Upper lobe of right lung (tissue), 1 donor: ENCODE data around the gene SHC1. TPM values are rescaled to one million over a fixed set of nuclear protein-coding genes. Genes with fewer than 3 reads are reported as not detected.

Source experiments
- ATAC-seq: fragments of 200-7000 bp; cut with Tn5 transposase; one replicate; pipeline ENCODE4 v1.9.1; 2020; ENCODE audit warnings: mild to moderate bottlenecking, moderate library complexity
- DNase-seq: peaks from one replicate; pipeline ENCODE4 v3.0.0-alpha.2; 2020
- H3K27ac ChIP-seq: fragments of 200-600 bp; one replicate; pipeline ENCODE4 v1.8.0; 2022
- H3K27me3 ChIP-seq: fragments of 200-600 bp; one replicate; pipeline ENCODE4 v1.8.0; 2022; ENCODE audit warnings: mild to moderate bottlenecking
- H3K36me3 ChIP-seq: fragments of 200-600 bp; one replicate; pipeline ENCODE4 v1.8.0; 2022
- H3K4me1 ChIP-seq: fragments of 200-600 bp; one replicate; pipeline ENCODE4 v1.8.0; 2022
- H3K4me3 ChIP-seq: fragments of 200-600 bp; one replicate; pipeline ENCODE4 v1.8.0; 2022; ENCODE audit warnings: mild to moderate bottlenecking
- H3K9me3 ChIP-seq: fragments of 200-600 bp; one replicate; pipeline ENCODE4 v1.8.0; 2022
- intact Hi-C: fragments of 100-400 bp; cut with DNase I; formaldehyde crosslinking; loops from one replicate; pipeline ENCODE4 v1.11.0; 2022
- total RNA-seq: library from RNA; stranded (reverse); fragmentation: NEBNext Ultra II Directional; extraction: Animal tissue kit (Norgen Biotek cat#: 25700); gene quantifications from one replicate; pipeline ENCODE4 v1.2.1, GENCODE V29; 2021
- TF ChIP-seq, protein P1 (sequence below): fragments of 200-600 bp; IDR thresholded peaks from one replicate; pipeline ENCODE4 v1.8.0; 2022; ENCODE audit warnings: antibody characterized with exemption
- donor health status: DM: no; HTN: yes; CAD: no; lungs with severe emphysema.

SHC1 gene
- total RNA-seq, 1 donor from 2014 or later: 120 TPM

DNA sequence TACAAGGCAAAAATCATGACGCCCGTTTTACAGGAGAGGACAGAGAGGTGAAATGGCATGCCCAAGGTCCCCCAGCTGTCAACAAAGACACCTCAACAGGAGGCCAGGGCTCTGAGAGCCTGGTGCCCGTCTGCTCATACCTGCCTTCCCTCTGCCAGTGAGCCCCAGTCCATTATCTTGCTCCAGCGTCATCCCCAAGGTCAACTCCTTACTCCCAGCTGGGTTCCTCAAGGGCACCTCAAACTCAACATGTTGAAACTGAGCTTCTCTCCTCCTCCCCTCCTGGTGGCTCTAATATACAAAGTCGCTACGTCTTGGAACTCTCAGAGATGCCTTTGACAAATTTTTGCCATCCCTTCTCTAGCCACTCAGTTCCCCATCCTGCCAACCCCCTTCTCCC is 17.9 kb downstream of the SHC1 start:
- Histone ChIP-seq H3K36me3 (peaks cover 27% of the 10 kb centered on the region), H3K4me1 (peaks cover 45% of the 10 kb centered on the region), H3K9me3 (no peaks in the 10 kb centered on the region), H3K4me3 (no peak overlapping the region), H3K27me3 (no peaks in the 10 kb centered on the region), H3K27ac (no peak overlapping the region)
- DNase-seq (no peak), ATAC-seq (no peak)
- TF ChIP-seq, protein P1, sequence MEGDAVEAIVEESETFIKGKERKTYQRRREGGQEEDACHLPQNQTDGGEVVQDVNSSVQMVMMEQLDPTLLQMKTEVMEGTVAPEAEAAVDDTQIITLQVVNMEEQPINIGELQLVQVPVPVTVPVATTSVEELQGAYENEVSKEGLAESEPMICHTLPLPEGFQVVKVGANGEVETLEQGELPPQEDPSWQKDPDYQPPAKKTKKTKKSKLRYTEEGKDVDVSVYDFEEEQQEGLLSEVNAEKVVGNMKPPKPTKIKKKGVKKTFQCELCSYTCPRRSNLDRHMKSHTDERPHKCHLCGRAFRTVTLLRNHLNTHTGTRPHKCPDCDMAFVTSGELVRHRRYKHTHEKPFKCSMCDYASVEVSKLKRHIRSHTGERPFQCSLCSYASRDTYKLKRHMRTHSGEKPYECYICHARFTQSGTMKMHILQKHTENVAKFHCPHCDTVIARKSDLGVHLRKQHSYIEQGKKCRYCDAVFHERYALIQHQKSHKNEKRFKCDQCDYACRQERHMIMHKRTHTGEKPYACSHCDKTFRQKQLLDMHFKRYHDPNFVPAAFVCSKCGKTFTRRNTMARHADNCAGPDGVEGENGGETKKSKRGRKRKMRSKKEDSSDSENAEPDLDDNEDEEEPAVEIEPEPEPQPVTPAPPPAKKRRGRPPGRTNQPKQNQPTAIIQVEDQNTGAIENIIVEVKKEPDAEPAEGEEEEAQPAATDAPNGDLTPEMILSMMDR: no peak
- intact Hi-C loops: no loop called here

DNA sequence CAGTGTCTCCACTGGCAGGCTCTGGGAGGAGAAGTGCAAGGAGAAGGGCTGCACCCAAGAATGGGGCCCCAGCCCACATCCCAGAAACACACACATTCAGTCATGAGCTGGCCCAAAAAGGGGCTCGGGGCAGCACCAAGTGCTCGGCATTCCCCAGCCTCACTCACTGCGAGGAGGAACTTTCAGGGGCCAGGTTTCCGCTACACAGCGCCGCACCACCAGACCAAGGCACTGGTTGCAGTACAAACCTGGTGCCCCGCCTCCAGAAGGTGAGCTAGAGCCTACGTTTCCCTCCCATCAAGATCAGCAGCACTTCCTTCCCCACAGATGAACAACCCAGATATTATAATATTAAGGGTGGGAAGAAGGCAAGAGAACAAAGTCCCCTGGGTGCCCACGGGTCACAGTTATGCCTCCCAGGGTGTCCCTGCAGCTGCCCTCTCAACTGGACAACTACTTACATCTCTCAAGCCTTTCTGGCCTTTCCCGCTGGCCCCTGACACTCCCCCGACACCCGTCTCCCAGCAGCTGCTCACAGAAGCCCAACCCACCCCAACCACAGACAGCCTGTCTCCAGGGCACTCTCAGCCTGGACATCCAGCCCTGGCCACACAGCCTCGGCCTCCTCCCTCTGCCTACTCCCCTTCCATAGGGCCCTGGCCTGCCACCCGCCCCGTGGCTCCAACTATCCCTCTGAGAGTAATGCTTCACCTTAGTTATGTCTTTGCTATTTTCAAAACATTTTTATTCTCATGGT is 18.5 kb downstream of the SHC1 start:
- TF ChIP-seq, protein P1: no peak
- ATAC-seq: no peak
- Histone ChIP-seq H3K4me1 (peaks cover 39% of the 10 kb centered on the region), H3K9me3 (no peaks in the 10 kb centered on the region), H3K36me3 (peaks cover 32% of the 10 kb centered on the region), H3K4me3 (no peak overlapping the region), H3K27me3 (no peaks in the 10 kb centered on the region), H3K27ac (no peak overlapping the region)
- no peak for DNase-seq
- intact Hi-C loops: no loop called here

DNA sequence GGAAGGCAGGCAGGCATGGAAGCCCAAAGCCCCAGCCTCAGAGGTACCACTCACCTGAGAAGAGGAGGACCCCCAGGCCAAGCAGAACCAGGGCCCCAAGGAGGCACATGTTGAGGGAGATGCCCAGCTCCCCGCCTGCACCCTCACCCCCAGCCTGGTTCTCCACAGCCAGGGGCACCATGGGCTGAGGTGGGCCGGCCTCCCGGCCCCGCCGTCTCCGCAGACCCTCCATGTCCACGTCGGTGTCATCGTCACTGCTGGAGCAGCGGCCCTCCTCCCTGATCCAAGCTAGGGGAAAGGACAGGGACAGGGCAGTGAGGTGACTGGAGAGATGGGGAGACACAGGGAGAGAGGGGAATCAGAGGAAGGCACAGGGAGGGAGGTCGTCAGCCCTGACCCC is 22.5 kb downstream of the SHC1 start:
- H3K36me3 ChIP-seq: peaks cover 52% of the 10 kb centered on the region
- TF ChIP-seq, protein P1: no peak
- ATAC-seq (no peak), DNase-seq (no peak)
- H3K4me1 ChIP-seq: peaks cover 16% of the 10 kb centered on the region
- H3K27me3 ChIP-seq: no peaks in the 10 kb centered on the region
- intact Hi-C loops: no loop called here
- no peak overlapping the region for H3K27ac ChIP-seq
- H3K4me3 ChIP-seq: no peak overlapping the region
- H3K9me3 ChIP-seq: no peaks in the 10 kb centered on the region

DNA sequence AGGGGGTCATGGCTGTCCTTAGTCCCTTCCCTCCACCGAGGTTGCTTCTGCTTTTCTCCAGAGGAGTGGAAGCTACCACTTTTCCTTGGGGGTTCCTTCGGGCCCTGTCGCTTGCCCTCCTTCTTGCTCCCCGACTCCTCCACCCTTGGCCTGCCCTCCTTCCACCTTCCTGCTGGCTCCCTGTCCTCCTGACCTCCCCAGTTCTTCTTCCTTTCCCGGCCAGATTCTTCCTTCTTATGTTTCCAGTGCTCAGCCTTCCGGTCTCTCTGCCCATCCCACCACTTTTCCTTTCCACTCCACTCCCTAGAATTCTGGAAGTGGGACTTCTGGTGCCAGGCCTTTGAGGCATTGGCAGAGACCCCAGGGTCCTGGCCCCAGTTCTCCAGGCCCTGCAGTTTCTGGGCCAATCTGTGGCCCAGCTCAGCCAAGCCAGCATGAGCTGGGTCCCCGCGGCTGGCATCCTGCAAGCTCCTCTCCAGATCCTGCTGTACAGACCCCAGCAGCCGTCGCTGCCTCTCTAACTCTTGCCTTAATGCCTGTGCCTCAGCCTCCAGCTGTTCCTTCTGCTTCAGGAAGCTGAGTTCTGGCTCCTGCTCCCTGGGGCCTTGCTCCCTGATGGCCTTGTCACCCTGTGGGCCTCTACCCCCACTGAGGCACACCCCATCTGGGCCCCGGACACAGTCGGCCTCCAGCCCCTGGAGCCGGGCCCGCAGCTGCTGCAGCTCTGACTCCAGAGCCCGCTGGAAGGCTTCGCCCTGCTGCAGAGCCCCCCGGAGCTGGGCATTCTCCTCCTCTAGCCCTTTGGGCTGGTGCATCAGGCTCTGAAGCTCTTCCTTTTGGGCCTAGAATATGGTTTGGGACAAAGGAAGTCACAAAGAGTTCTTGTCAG is 24.3 kb downstream of the SHC1 start:
- Histone ChIP-seq H3K27me3 (no peaks in the 10 kb centered on the region), H3K4me3 (no peak overlapping the region), H3K4me1 (peaks cover 27% of the 10 kb centered on the region), H3K27ac (no peak overlapping the region), H3K36me3 (peaks cover 46% of the 10 kb centered on the region), H3K9me3 (no peaks in the 10 kb centered on the region)
- no peak for DNase-seq
- intact Hi-C loops: no loop called here
- TF ChIP-seq, protein P1: no peak
- no peak for ATAC-seq

DNA sequence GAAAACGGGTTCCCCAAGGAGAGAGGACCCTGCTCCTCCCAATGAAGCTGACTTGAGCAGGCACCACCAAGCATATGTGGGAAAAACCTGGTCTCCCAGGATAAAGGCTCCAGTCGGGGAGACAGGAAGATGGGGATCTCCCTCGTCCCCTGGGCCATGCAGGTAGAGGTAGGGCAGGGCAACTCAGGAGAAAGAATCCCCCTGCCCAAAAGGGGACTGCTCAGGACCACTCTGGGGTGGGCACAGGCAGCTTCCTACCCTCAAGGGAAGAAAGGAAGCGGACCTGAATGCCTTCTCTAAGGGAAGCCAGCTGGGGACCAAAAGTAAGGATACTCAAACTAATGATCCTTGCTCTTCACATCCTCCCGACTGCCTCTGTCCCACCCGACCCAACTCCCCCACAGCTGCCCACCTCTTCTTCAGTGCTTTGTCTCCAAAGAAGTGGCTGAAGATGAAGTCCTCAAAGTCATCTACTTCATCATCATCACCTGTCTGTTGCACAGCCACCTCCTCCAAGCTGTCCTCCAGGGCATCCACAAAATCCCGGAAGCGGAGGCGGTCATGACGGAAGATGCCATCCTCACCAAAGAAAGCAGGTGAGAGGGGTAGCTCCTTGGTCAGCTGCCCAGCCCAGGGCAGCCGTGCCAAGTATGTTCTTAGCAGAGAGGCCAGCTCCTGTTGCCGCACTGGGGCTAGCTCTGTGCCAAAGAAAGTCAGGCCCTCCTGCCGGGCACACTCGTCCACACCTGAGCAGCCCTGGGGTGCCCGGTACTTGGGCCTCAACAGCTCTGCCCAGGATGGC is 25.2 kb downstream of the SHC1 start:
- intact Hi-C loops: no loop called here

More for the DNA sequence above, 25.2 kb downstream of the SHC1 start:
- Histone ChIP-seq H3K36me3 (peaks cover 38% of the 10 kb centered on the region), H3K9me3 (no peaks in the 10 kb centered on the region), H3K27me3 (no peaks in the 10 kb centered on the region), H3K27ac (no peak overlapping the region), H3K4me3 (no peak overlapping the region), H3K4me1 (peaks cover 28% of the 10 kb centered on the region)
- ATAC-seq (no peak), DNase-seq (no peak)
- TF ChIP-seq, protein P1: no peak
